GM19372 (cell line): ENCODE results near the gene TASP1.

Source experiments
- ATAC-seq: cut with Tn5 transposase; IDR thresholded peaks from one replicate; pipeline ENCODE4 v1.9.1; 2021; ENCODE audit warnings: mild to moderate bottlenecking, low read depth, moderate library complexity; ENCODE audit not compliant: unreplicated experiment

Gene TASP1

DNA sequence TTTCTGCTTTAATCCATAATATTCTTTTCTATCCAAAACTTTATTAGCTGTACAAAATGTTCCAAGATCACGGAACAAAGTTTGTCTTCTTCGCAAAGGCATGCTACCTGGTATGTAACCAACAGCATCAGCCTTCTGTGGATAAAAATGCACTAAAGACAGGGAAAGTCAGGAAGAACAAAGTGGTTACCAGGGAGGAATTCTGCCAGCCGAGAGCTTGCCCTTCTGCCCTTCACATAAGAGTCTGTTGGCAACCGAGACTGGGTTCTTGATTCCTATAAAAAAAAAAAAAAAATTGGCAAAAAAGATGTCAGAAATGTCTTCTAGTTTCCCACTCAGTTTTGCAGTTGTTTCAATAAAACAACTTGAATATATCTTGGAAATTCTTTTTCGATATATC is 58.0 kb downstream of the TASP1 start:
- no peak for ATAC-seq

DNA sequence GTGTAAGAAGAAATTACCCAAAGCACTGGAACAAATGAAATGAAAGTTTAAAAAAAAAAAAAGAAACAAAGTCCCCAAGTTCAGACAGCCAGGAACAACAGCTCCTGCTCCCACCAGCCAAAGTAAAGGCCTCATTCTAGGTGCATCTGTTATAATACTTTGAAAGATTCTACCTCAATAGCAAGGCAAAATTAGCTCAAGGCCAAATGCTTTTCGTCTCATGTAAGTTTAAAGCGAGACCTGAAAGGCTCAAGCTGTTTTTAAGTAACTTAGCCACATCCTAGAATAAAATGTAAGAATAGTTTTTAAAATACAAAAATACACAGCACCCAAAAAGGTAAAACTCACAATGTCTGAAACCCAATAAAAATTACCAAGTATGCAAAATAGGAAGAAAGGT is 64.7 kb downstream of the TASP1 start:
- ATAC-seq = no peak

DNA sequence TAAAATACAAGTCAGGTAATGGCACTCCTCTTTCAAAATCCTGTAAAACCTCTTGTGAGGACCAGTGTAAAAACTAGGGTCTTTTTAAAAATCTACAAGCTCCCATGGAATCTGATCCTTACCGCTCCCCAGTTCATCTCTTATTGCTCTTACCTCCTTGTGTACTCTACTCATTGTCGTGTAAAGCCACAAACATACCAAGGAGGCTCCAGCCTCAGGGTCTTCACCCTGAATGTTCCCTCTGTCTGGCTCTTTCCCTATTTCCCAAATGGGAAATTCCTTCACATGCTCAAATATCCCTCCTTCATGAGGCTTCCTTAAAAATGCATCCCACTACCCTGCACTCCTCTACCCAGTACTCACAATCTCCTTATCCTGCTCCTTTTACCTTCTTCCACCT is 67.1 kb downstream of the TASP1 start:
- no peak for ATAC-seq

DNA sequence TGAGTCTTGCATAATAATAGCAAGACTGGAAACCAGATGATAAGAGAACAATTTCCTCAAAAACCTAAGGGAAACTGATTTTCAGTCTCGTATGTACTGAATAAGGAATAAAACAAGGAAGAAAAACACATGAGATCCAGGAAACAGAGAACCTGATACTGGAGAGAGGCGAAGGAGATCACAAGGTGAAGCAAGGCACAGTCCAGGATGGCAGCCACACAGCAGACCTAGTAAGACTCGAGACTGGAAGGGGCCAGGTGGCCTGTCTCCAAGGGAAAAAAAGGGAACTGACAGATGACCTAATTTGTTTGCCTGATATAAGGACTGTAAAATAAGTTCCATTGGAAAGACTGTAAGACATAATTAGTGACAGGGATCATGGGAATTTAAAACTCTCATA is 71.1 kb downstream of the TASP1 start:
- no peak for ATAC-seq

DNA sequence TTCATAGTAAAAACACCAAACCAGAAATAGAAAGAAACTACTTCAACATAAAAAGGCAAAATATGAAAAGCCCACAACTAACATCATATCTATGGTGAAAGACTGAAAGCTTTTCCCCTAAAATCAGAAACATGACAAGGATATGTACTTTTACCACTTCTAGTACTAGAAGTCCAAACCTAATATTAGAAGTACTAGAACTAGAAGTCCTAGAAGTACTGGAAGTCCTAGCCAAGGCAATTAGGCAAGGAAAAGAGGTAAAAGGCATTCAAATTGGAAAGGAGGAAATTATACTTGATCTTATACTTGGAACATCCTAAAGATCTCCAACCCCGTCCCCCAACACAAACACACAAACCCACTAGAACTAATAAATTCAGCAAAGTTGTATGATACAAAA is 74.9 kb downstream of the TASP1 start:
- no peak for ATAC-seq

DNA sequence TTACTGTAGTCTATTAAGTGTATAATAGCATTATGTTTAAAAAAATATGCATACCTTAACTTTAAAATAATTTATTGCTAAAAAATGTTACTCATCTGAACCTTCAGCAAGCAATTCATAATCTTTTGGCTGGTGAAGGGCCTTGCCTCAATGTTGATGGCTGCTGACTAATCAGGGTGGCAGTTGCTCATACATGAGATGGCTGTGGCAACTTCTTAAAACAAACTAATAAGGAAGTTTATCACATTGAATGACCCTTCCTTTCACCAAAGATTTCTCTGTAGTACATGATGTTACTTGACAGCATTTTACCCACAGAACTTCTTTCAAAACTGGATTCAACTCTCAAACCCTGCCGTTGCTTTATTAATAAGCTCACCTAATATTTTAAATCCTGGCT is 84.0 kb downstream of the TASP1 start:
- no peak for ATAC-seq

DNA sequence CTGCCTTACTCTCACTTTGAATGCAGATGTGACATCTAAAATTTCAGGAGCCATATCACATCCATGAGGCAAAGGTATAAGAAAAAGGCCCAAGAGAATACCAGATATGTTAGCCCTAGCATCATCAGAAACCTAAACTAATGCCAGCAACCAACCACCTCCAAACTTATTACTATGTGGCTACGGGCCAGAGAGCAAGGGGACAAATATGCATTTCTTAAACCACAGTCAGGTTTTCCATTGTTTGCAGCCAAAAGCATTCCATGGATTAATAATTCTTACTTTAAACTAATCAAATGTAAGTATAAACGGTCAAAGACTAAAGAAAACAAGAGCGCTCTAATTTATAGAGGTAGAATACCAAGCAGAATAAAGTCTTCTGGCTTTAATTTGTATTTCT is 84.7 kb downstream of the TASP1 start:
- no peak for ATAC-seq

DNA sequence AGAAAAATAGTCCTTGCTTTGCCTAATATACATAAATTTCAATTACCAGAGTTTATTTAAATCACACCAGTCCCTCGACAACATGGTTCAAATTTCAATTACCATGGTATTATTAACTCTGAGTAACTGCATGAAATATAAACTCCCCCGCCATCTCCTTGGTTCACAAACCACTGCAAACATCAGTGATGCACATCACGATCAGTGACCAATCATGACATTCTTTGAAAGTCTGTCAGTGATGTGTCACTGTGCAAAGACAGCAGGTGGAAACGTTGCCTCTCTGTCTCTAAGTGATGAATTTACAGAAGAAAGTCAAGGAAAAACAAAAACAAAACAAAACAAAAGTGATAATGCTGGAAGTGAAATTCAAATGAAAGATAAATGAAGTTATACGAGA is 86.7 kb downstream of the TASP1 start:
- ATAC-seq = no peak

DNA sequence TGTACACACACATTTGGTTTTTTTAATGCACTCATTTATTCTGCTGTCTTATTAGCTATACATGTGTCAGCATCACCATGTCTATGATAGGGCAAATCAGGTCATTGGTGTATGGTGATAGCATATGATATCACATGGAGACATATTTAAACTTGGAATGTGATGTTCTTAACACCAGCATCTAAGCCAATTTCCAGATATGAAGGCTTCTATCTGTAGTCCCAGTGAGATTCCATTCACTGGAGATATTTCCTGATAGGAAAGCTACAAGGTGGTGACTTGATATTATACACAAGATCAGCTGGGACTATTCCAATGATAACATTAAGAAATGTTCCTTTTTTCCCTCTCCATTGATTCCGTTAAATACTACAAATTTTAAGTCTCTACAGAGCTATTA is 89.3 kb downstream of the TASP1 start:
- no peak for ATAC-seq

DNA sequence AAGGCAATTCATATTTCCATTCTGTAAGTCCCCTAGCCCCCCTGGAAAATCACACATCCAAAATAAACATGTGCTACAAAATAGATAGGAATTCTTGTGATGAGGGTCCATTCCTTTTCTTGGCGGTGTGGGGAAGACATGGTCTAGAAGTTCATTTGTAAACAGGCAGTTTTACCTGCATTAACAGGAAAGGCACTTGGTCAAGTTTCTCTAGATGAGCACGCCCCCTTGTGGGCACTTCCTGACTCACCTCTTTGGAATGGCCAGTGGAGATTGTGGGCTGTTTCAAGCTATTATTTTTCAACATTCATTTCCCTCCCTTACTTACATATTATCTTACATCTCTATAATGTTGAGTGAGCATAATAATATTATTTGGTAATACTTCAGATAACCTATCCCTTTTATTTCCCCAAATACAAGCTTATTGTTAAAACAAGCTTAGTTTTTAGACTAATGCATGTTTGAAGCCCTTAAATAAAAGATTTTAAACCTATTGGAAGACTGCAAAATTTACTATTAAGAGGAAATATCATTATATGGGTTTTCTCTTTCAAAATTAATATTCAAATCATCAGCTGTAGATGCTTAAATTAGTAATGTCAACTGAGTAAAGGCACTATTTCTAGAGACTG is 92.1 kb downstream of the TASP1 start:
- ATAC-seq = peak; percentile 89

DNA sequence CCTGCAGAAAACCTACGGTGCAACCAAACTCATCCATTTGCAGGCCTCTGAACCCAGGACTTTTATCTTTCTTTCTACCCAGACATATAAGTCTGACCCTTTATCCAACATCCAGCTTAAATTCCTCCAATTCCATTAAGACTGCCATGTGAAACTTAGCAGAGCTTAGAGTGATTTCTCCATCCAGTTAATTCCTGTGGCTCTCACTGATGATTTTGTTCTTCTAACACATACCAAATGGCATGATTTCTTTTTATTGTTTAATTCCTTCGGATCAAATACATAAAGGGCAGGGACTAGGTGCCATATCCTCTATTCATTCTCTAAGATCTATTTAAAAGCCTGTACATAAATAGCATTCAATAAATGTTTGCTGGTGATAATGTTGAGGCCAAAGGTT is 92.9 kb downstream of the TASP1 start:
- no peak for ATAC-seq

DNA sequence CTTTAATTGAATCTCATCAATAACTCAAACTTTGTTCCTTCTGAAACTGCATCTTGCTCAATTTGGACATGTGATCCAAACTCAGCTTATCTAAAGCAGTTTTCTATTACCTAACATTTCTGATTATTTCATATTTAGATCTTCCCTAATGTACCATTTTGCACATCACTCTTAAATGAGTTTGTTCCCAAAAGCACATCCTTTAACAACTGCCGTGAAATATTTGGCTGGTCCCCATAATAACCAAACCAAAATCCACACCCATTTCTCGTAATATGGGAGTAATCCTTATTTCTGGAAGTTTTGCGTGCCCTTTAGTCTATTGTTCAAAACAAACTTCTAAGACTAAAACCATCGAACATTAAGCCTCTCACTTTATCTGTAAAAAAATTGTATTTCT is 94.9 kb downstream of the TASP1 start:
- ATAC-seq = no peak

DNA sequence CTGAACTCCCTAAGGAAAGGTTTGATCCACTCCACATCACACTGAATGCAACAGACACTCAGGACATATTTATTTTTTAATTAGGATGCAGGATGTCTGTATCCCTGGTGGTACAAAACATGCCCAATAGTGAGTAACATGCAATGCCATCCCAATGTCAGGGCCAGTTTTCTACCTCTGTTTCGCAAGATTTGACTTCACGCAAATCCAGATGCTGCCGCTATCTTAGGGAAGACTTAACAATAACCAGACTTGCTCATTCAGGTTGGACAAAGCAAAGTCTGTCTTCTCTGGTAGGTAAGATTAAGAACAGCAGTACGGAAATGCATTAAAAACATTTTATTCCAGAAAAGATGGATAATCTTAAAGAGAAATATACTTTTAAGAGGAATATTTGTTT is 103.1 kb downstream of the TASP1 start:
- no peak for ATAC-seq

DNA sequence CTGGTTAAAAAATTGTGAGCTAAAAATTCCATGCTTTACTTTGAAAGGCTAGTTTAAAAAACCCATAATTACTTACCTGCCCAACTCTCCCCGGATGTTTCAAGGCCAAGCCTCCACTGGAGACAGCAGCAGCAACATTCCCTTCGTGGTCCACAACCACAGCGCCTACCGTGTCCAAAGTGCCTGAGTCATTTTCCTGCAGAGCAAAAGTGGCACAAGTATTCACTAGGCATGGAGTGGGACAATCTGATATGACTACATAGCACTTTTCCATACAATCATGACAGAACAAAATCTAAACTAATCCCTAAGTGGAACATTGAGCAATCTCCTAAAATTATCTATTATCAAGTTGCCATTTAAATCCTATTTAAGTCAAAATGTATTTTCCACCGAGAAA is 104.8 kb downstream of the TASP1 start:
- no peak for ATAC-seq

DNA sequence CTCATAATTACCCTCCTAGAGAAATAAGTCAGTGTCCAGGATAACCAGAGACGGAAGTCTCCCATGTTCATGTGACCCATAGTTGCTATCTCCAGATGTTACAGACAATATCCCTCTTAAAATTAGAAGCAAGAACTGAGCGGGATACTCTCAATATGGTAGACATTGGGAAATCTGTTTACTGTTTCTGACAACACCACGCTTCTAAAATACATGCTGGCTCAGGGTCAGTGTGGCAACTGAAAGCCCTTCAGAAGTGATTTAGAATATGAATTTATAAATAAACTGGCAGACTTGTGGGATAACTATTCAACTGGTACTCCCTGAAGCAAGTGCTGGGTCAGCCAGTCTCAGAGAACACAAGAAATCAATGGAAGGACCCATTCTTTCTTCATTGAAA is 108.6 kb downstream of the TASP1 start:
- no peak for ATAC-seq

DNA sequence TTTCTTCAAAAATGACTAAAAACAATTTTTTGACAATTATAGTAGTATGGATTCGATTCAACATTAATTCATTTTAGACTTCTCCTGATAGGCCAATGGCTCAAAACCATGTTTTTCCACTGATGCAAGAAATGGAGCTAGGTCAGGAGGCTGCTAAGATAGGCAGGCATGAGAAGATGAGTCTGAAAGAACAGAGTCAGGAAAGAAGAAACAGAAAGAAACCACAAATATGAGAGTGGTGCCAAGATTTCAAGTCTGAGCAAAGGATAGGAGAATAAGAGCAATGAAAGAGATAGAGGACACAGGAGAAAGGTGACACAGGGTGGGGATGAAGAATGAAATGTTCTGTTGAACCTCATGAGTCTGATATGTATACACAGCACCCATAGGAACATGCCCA is 112.2 kb downstream of the TASP1 start:
- no peak for ATAC-seq

DNA sequence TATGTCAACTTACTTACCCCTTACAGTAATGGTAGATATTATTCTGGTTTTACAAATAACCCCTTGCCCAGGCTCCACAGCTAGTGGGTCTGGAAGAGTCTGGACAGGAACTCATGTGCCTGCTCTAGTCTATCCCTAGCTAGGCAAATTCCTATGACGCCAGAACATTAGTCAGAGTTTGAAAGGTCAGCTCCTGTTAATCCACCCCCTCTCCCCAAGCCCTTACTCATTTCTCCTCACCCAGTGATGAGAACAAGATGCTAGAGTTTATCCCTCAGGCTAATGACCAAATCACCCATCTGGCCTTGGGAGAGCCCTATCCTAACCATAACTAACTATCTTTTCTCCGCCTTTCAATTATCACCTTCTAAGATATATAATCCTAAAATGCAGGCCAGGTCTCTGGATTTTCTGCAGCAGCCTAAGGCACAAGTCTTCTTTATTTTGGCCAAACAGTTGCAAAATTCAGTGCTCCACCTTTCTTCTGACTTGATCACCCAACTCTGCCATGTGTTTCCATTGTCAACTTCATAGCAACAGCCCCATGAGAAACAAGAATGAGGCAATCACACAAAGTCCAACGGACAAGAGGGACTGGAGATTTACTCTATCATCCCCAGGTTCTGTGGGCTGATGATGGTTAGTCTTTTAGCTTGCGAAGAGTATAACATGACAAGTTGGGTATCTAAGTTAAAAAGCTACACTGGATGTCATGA is 113.3 kb downstream of the TASP1 start:
- no peak for ATAC-seq

DNA sequence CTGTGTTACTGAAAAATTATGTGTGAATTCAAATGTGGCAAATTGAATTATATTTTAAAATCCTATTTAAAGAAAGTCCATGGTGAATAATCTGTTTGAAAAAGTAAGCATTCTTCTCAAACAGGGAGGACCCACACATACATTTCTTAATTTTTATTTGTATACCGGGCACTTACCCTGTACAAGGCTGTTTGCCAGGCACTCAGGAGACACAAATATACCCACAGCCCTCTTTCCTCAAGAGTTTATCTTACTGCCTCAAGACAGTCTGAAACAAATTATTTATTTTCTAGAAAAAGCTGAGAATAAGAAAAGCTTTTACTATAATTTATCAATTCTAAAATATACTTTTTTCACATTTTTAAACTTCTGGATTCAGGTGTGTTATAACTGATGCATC is 114.4 kb downstream of the TASP1 start:
- ATAC-seq = no peak

DNA sequence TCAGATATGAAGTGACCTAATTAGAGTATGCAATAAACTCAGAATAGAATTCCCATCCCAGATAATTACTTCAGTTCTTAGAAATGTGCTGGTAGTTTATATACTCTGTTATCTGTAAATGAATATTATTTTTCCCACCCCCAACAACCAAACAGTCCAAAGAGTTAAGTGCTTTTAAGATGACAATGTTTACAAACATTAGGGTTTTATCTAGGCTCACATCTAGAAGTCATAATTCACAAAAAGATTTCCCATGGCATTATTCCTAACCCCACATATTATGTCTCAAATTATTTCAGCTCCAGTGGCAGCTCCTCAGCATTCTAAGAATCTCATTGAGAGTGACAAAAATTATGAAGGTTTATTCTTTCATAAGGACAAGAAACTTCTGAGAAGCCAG is 120.9 kb downstream of the TASP1 start:
- no peak for ATAC-seq

DNA sequence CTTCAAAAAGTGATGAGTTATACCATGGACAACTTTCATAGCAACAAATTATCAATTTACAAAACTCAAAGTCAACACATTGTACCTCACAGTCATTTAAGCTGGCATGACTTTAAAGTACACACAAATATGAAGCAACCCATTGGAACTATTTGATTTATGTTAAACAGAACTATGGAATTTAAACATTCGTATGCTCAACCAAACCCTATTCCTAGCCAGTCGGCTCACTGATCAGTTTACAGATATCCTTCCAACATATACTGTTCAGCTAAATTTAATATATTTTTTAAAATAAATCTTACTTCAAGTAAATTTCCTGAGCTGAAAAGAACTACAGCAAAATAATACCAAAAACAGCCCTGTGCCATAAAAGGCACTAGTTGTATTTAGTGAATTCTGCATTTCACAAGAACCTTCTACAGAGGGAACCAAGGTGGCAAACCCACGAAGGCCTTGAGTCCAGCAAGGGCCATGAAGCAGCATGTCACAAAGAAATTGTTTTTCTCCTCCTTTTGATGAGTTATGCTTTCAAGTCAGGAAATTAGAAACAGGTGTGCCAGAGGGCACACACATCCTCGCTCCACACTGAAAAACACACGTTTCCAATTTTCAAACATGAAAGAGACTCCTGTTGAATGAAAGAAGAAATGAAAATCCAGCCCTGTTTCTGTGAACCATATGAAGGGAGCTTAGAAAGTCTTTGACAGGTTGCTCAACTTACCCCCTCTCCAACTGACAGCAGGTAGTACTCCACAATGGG is 122.8 kb downstream of the TASP1 start:
- no peak for ATAC-seq

DNA sequence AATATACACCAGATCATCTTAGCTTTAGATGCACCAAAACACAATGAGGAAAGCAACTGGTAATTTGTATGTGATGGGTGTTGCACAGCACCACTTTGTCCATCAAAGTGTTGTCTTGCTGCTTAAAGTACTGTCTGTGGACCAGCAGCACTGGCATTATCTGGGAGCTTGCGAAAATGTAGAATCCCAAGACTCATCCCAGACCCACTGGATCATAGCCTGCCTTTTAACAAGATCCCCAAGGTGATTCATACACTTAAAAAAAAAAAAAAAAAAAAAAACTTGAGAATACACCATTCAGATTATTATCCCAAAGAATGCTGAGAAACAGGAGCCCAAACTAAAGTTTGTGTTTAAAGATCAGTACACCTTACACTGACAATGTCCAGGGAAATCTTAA is 123.4 kb downstream of the TASP1 start:
- no peak for ATAC-seq
